GM21717 (cell line): Measurements from ENCODE around the gene MORC1.
"Not testable (repeated sequence)": the region's sequence is repeated elsewhere in the genome, so short reads cannot be mapped to it uniquely, and the experiment has no call there.

Source experiments
- ATAC-seq: cut with Tn5 transposase; IDR thresholded peaks from one replicate; pipeline ENCODE4 v1.9.1; 2021; ENCODE audit warnings: mild to moderate bottlenecking, moderate library complexity; ENCODE audit not compliant: unreplicated experiment

Gene MORC1, protein sequence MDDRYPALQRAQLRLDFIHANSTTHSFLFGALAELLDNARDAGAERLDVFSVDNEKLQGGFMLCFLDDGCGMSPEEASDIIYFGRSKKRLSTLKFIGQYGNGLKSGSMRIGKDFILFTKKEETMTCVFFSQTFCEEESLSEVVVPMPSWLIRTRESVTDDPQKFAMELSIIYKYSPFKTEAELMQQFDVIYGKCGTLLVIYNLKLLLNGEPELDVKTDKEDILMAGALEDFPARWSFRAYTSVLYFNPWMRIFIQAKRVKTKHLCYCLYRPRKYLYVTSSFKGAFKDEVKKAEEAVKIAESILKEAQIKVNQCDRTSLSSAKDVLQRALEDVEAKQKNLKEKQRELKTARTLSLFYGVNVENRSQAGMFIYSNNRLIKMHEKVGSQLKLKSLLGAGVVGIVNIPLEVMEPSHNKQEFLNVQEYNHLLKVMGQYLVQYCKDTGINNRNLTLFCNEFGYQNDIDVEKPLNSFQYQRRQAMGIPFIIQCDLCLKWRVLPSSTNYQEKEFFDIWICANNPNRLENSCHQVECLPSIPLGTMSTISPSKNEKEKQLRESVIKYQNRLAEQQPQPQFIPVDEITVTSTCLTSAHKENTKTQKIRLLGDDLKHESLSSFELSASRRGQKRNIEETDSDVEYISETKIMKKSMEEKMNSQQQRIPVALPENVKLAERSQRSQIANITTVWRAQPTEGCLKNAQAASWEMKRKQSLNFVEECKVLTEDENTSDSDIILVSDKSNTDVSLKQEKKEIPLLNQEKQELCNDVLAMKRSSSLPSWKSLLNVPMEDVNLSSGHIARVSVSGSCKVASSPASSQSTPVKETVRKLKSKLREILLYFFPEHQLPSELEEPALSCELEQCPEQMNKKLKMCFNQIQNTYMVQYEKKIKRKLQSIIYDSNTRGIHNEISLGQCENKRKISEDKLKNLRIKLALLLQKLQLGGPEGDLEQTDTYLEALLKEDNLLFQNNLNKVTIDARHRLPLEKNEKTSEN

DNA sequence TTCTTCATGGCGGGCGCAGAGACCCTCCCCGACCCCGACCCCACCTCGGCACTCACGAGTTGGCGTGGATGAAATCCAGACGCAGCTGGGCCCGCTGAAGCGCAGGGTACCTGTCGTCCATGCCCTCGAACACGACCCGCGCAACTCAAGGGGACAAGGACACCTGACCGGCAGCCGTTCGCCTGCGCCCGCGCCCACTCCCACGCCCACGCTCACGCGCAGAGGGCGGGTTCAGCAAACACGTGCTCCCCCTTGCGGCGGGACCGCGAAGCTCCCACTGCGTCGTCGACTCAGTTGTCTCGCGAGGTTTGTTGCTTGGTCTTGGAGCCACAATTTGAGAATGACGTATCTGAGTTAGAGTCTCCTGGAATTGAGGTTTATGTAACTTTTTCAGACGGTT, at the start of gene MORC1:
Gene MORC1, minus strand, starts transcription at position 196 of the 400 bp plus-strand sequence. Its CDS starts 75 bp downstream, at position 121.
- ATAC-seq: no peak

DNA sequence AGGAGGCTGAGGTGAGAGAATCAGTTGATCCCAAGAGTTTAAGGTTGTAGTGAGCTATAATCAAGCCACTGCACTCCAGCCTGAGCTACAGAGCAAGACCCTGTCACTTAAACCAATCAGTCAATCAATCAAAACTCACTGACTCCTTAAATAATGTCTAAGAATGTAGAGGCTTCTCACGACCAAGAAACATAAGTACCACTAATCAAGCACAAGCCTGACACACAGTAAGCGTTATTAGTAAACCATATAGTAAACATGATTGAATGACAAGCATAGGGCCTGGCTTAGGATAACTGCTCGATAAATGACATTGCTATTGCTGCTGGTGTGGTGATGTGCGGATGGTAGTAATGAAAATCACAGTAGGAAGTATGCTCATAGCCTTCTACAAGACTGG, 48.0 kb upstream of the MORC1 start:
- no peak for ATAC-seq

GRCh38 chr3:109161487-109162123, 43.7 kb upstream of the MORC1 start:
- ATAC-seq: no peak

DNA sequence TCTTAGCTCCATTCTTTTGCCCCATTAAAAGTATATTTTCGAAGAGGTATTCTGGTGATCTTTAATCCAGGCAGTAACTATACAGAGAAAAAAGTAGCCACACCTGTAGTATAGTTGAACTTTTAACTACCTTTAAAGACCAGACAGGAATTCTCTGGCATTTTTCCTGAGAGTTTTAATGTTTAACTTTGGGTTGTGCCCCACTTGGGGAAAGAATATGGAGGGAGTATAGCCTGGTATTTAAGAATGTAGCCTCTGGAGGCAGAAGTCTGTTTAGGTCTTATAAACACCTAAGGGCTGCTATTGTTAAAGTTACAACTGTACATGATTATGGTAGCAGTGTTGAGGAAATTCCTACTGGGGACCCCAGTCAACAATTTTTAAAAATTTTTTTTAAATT, 37.9 kb upstream of the MORC1 start:
- no peak for ATAC-seq

GRCh38 chr3:109154979-109155378, 37.0 kb upstream of the MORC1 start:
- ATAC-seq: no peak

- ATAC-seq: no peak
These were observed 34.4 kb upstream of the MORC1 start for GRCh38 chr3:109152320-109152719.

- ATAC-seq: no peak
These were observed 31.1 kb upstream of the MORC1 start for GRCh38 chr3:109149078-109149477.

- no peak for ATAC-seq
These were observed 25.7 kb upstream of the MORC1 start for GRCh38 chr3:109143646-109144045.

DNA sequence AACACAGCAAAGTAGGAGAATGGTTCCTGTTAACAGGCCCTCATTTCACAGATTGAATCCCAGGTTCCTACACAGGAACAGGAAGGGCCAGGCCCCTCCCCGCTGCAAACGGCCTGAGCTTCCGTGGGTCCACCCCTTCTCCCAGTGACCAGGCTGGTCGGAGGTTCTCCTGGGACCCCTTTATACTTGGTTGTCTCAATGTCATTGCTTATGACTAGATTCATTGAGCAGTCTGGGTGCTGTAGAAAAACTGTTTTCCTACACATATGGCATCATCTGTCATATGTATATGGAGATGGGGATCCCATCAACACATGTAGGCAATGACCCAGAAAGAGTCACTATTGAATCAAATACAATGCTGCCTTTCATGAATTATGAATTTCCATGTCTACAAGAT, 22.4 kb upstream of the MORC1 start:
- ATAC-seq: no peak

- no peak for ATAC-seq
These were observed 19.8 kb upstream of the MORC1 start for GRCh38 chr3:109137761-109138160.

GRCh38 chr3:109136523-109136922, 18.6 kb upstream of the MORC1 start, which contains the start of gene C3orf85:
Gene C3orf85, plus strand, starts transcription at chr3:109136719. Its CDS starts 129 bp downstream, at chr3:109136848.
- ATAC-seq: no peak

DNA sequence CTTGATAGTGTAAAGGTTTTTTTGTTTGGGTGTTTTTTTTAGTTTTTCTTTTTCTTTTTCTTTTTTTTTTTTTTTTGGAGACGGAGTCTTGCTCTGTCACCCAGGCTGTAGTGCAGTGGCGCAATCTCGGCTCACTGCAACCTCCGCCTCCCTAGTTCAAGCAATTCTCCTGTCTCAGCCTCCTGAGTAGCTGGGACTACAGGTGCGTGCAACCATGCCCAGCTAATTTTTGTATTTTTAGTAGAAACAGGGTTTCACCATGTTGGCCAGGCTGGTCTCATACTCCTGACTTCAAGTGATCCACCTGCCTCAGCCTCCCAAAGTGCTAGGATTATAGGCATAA, 15.5 kb upstream of the MORC1 start:
- ATAC-seq: not testable (repeated sequence)

GRCh38 chr3:109132801-109133473, 15.0 kb upstream of the MORC1 start:
- ATAC-seq: no peak

DNA sequence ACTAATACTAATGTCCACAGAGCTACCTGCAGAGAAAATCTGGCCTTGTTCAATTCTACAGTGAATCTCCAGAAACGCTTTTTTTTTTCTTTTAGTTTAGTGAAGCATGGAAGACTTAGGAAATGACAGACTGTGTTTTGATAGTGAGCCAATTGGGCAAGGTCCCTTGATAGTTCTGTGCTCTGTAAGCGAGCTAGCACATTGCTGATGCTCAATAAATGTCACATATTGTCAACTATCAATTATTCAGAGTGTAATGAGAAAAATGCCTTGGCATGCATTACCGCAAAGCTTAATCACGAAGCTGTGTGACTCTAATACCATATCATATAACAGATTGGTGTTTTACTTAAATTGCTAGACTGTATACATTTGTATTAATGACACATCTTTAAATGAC, 13.3 kb upstream of the MORC1 start:
- ATAC-seq: no peak

- ATAC-seq: no peak
These were observed 9.6 kb upstream of the MORC1 start for GRCh38 chr3:109127553-109127952.

GRCh38 chr3:109125902-109126301, 8.0 kb upstream of the MORC1 start:
- no peak for ATAC-seq

DNA sequence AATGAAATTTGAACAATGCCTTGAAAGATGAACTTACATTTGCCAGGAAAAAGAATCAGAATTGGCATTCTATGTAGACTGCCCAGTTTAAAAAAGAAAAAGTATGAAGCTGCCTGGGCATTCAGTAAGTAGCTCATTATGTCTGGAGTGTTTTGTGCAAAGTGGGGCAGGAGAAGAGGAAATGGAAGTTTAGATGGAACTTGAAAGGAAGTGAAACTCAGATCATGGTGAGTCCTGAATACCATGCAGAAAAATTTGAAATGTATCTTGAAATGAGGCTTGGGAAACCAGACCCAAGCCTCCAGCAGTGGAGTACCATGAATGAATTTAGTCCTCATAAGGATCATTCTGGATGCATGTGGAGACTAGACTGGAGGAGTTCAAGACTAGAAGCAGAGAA, 4.8 kb upstream of the MORC1 start:
- no peak for ATAC-seq

GRCh38 chr3:109118584-109118983, 650 bp upstream of the MORC1 start:
- ATAC-seq: no peak

DNA sequence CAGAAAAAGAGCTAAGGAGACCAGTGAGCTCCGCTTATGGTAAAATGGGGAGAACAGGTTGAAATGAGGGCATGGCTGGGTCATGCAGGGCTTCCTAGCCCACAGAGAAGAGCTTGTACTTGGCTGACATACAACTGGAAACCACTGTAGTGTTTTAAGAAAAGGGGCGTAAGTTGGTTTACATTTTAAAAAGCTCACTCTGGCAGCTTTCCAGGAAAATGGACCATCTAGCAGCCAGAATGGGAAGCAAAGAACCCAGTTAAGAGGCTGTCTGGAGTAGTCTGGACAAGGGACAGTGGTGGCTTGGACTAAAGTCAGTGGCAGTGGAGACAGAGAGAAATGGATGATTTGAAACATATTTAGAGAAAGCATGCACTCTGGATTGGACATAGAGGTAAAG, 1.9 kb downstream of the MORC1 start:
- no peak for ATAC-seq

GRCh38 chr3:109115451-109115850, 2.5 kb downstream of the MORC1 start:
- no peak for ATAC-seq

DNA sequence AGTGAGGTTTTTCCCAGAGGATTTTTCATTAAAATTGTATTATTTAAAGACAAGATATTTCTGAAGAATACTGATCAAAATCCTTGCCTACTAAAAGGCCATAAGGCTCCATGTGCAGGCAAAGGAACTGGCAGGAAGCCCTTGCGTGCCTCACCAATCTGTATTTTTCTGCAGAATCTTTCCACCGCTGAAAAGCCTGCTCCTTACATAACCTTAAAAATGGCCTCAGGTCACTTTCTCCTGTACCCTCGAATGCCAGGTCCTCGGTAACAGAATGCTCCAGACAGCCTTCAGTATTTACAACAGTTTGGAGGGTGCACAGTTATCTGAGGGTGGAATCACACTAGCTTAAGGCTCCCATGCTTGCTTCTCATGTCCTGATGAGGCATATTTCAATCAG, 3.2 kb downstream of the MORC1 start:
- ATAC-seq: no peak
